Suprapubic skin (tissue), 4 donors: ENCODE data around the gene TESMIN.

Experiments used
- EP300 ChIP-seq: sonication (generic); formaldehyde crosslinking; IDR thresholded peaks from one replicate; pipeline ENCODE4 v1.6.1; 2017; ENCODE audit warnings: antibody characterized with exemption
- POLR2AphosphoS5 ChIP-seq, 3 donors: sonication (generic); formaldehyde crosslinking; IDR thresholded peaks; one replicate each; pipeline ENCODE4 v1.6.1; 2017; ENCODE audit warnings: antibody characterized with exemption in 3 of 3
- TF ChIP-seq, protein P1 (sequence below), 2 donors: fragments of 200-600 bp in 1 of 2; fragments of 450-650 bp in 1 of 2; sonication (generic) in 1 of 2; IDR thresholded peaks; one replicate each; pipeline ENCODE4 v1.5.1; 2016 to 2019; ENCODE audit warnings: antibody characterized with exemption in 2 of 2, mild to moderate bottlenecking in 1 of 2, moderate library complexity in 1 of 2

DNA sequence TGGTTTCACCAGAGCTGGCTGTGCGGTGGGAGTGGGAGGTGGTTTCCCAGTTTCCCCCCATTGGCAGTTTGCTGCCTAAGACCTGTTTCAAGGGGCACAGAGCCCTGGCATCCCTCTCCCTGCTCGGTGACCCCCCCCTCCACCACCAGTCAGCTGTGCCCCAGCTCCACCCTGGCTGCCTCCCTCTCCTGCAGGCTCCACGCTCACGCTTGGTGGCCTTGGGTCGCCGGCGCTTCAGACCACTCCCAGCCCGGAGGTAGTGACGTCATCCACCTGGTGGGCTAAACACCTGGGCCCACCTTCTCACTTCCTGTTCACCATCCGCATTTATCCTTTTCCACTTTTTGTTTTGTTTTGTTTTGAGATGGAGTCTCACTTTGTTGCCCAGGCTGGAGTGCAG lies 59.2 kb downstream of the TESMIN start:
- TF ChIP-seq, protein P1, sequence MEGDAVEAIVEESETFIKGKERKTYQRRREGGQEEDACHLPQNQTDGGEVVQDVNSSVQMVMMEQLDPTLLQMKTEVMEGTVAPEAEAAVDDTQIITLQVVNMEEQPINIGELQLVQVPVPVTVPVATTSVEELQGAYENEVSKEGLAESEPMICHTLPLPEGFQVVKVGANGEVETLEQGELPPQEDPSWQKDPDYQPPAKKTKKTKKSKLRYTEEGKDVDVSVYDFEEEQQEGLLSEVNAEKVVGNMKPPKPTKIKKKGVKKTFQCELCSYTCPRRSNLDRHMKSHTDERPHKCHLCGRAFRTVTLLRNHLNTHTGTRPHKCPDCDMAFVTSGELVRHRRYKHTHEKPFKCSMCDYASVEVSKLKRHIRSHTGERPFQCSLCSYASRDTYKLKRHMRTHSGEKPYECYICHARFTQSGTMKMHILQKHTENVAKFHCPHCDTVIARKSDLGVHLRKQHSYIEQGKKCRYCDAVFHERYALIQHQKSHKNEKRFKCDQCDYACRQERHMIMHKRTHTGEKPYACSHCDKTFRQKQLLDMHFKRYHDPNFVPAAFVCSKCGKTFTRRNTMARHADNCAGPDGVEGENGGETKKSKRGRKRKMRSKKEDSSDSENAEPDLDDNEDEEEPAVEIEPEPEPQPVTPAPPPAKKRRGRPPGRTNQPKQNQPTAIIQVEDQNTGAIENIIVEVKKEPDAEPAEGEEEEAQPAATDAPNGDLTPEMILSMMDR (IDR thresholded peaks at IDR 0.05) = no peak
- TF ChIP-seq POLR2AphosphoS5 (IDR thresholded peaks at IDR 0.05) = no peak
- TF ChIP-seq EP300 = no peak
